HFF-Myc (cell line): ENCODE data around the gene SLC39A2.
"Not testable (repeated sequence)": the region's sequence is repeated elsewhere in the genome, so short reads cannot be mapped to it uniquely, and the experiment has no call there.

Experiments used
- DNase-seq: peaks from one replicate; pipeline ENCODE4 v3.0.0-alpha.2; 2011; ENCODE audit warnings: low read depth; ENCODE audit errors: extremely low read depth
- H3K4me3 ChIP-seq: replicated peaks from 2 replicates; pipeline ENCODE4 v1.5.1; 2011; ENCODE audit warnings: low read depth, mild to moderate bottlenecking, control low read depth, low read length
- TF ChIP-seq, protein P1 (sequence below): IDR thresholded peaks from 2 replicates; pipeline ENCODE4 v1.5.1; 2012; ENCODE audit warnings: mild to moderate bottlenecking, low read depth, low read length, control low read depth; ENCODE audit errors: missing control alignments

The SLC39A2 gene

GRCh38 chr14:21040370-21040925, 41.4 kb downstream of the SLC39A2 start:
- TF ChIP-seq, protein P1, sequence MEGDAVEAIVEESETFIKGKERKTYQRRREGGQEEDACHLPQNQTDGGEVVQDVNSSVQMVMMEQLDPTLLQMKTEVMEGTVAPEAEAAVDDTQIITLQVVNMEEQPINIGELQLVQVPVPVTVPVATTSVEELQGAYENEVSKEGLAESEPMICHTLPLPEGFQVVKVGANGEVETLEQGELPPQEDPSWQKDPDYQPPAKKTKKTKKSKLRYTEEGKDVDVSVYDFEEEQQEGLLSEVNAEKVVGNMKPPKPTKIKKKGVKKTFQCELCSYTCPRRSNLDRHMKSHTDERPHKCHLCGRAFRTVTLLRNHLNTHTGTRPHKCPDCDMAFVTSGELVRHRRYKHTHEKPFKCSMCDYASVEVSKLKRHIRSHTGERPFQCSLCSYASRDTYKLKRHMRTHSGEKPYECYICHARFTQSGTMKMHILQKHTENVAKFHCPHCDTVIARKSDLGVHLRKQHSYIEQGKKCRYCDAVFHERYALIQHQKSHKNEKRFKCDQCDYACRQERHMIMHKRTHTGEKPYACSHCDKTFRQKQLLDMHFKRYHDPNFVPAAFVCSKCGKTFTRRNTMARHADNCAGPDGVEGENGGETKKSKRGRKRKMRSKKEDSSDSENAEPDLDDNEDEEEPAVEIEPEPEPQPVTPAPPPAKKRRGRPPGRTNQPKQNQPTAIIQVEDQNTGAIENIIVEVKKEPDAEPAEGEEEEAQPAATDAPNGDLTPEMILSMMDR: no peak
- H3K4me3 ChIP-seq: no peak overlapping the region

DNA sequence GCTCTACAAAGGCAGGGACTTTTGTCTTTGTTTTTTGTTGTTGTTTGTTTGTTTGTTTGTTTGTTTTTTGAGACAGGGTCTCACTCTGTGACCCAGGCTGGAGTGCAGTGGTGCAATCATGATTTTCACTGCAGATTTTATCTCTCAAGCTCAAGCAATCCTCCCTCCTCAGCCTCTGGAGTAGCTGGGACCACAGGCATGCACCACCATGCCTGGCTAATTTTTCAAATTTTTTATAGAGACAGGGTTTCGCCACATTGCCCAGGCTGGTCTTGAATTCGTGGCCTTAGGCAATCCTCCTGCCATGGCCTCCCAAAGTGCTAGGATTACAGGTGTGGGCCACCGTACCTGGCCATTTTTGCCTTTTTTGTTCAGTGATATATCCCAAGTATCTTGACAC, 41.8 kb downstream of the SLC39A2 start:
- H3K4me3 ChIP-seq, DNase-seq: not testable (repeated sequence)

More at GRCh38 chr14:21040370-21040925, 41.4 kb downstream of the SLC39A2 start:
- DNase-seq: no peak

- DNase-seq: no peak
- TF ChIP-seq, protein P1: no peak
- no peak within 1 kb of the TSS for H3K4me3 ChIP-seq
These were observed 42.8 kb downstream of the SLC39A2 start, which contains the start of gene RNASE7 for GRCh38 chr14:21041676-21042433. Gene RNASE7, plus strand, starts transcription at chr14:21042362. Its CDS starts 631 bp downstream, at chr14:21042993.

- TF ChIP-seq, protein P1: no peak
- H3K4me3 ChIP-seq: no peak overlapping the region
- no peak for DNase-seq
These were observed 43.8 kb downstream of the SLC39A2 start for GRCh38 chr14:21042918-21043317.

GRCh38 chr14:21043387-21043973, 44.4 kb downstream of the SLC39A2 start:
- DNase-seq: no peak
- TF ChIP-seq, protein P1: no peak
- H3K4me3 ChIP-seq: no peak overlapping the region

DNA sequence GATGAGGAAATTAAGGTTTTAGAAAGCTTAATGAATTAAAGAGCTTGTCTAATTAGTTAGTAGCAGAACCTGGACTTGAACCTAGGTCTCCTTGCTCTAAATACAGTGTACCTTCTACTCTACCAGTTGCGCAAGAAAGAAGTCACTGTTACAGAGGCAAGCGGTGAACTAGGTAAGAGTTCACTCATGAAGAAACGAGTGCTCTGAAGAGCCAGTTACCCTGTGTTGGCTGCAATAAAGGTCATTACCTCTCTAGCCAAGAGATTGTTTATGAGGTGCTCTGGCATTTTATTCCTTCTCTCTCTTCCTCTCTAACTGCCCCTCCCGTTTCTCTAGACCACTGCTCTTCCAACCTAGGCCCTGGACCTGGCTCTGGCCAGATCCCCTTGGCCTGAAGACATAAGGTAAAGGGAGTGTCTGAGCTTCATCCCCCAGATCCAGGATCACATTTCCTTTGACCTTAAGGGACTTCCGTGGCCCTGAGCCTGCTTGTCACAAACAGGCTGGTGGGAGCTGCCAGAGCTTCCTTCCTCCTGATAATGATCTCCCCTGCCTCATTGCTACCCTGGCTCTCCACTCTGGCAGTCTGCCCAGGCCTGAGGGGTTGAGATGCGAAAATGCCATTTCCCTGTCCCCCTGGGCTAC, 45.0 kb downstream of the SLC39A2 start:
- H3K4me3 ChIP-seq: no peak overlapping the region
- TF ChIP-seq, protein P1: no peak
- no peak for DNase-seq

DNA sequence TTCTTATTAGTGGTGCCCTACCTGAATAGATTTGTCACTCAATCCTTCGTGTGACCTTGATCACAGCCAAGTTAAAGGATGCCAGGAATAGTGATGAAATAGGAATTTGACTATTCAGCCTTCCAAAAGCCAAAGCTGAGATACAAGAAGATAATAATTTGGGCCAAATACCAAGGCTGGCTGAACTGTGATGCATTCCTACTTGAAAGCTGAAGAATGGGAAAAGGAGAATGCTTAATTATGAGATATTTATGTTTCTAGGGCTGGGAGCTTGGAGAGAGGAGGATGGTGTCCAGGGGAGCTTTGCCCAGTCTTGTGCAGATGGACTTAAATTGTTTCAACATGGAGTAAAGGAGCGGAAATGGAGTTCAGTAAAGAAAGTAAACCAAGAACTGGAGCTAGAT, 48.3 kb downstream of the SLC39A2 start:
- DNase-seq: no peak
- TF ChIP-seq, protein P1: no peak
- no peak overlapping the region for H3K4me3 ChIP-seq
